ENCODE data around the gene SMAD3. TPM values are rescaled to one million over a fixed set of nuclear protein-coding genes. Genes with fewer than 3 reads are reported as not detected.
"Not testable (repeated sequence)": the region's sequence is repeated elsewhere in the genome, so short reads cannot be mapped to it uniquely, and the experiment has no call there.

The SMAD3 gene
- total and polyA plus RNA-seq, 10 of the 15 experiments (the other 5 are each of a cell fraction or from before 2014, with no cell fraction given): 5.6 to 43.2 (median 16.0) TPM

DNA sequence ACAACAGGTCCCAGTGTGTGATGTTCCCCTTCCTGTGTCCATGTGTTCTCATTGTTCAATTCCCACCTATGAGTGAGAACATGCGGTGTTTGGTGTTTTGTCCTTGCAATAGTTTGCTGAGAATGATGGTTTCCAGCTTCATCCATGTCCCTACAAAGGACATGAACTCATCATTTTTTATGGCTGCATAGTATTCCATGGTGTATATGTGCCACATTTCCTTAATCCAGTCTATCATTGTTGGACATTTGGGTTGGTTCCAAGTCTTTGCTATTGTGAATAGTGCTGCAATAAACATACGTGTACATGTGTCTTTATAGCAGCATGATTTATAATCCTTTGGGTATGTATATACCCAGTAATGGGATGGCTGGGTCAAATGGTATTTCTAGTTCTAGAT is 44.7 kb upstream of the SMAD3 start:
- H4K20me1 ChIP-seq (ENCODE audit: control insufficient read depth, insufficient read depth); H3K27me3 ChIP-seq (replicated peaks in 1 of 2; ENCODE audit: control insufficient read depth in 2 of 2, insufficient read depth in 2 of 2, low read length in 1 of 2); H2AFZ ChIP-seq (ENCODE audit: control insufficient read depth, low read depth, low read length); H3K4me2 ChIP-seq (ENCODE audit: control insufficient read depth, insufficient read depth); BruUV-seq (replicated peaks); H3K4me3 ChIP-seq; CTCF ChIA-PET; in situ Hi-C loops (cut with MboI); H3K36me3 ChIP-seq (ENCODE audit: control insufficient read depth in 2 of 2, insufficient read depth in 2 of 2, low read length in 1 of 2); H3K27ac ChIP-seq (ENCODE audit: control insufficient read depth, insufficient read depth); H3K79me2 ChIP-seq (ENCODE audit: control insufficient read depth, insufficient read depth, low read length); ATAC-seq; DNase-seq (ENCODE audit: low read depth, low spot score); POLR2A ChIA-PET; H3K9me3 ChIP-seq (replicated peaks; ENCODE audit: control insufficient read depth, insufficient read depth, low read length); H3K9ac ChIP-seq (ENCODE audit: control insufficient read depth, insufficient read depth, low read length); intact Hi-C loops (cut with micrococcal nuclease; ENCODE audit: unreplicated experiment); FAIRE-seq: not testable (repeated sequence)
- 92% methylated on average over 2 of the region's 2 CpGs for WGBS (ENCODE audit: insufficient coverage, insufficient replicate concordance, low lambda C conversion rate, missing lambda C conversion rate)
- ChIA-PET RAD21 (ENCODE audit: unreplicated experiment) (interaction anchor here (1.4 to 2.4 kb wide), 2 partner anchors 10 to 60 kb away, joined by 5 to 6 read pairs; no protein-coding TSS in a partner anchor), SMC1A (ENCODE audit: uncharacterized antibody, unreplicated experiment) (interaction anchor here (1.3 kb wide), 1 partner anchor 10 kb away, joined by 4 read pairs; no protein-coding TSS in a partner anchor)
- peaks cover 12% of the 10 kb centered on the region for H3K4me1 ChIP-seq (ENCODE audit: control insufficient read depth, insufficient read depth, low read length)

DNA sequence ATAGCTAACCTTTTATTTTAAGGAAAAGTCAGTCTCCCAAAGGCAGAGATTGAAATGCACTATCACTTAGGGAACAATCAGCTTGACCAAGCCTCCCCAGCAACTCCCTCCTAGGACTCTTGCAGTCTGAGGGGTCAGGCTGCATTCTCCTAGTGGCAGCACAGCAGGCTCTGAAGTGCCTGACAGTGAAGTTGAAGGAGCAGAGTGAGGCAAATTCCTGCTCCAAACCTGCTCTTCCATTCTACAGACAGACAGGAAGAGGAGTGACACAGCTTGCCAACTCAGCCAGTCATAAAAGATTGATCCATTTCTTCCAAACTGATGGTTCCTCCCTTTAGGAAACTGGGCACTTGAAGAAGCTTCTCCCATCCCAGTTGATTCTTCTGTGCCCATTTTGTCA is 43.9 kb upstream of the SMAD3 start:
- H3K27ac ChIP-seq (ENCODE audit: control insufficient read depth, insufficient read depth): no peak overlapping the region
- no peaks in the 10 kb centered on the region for H4K20me1 ChIP-seq (ENCODE audit: control insufficient read depth, insufficient read depth)
- DNase-seq (ENCODE audit: low read depth, low spot score) (no peak), FAIRE-seq (no peak), ATAC-seq (no peak)
- H3K9ac ChIP-seq (ENCODE audit: control insufficient read depth, insufficient read depth, low read length): no peak overlapping the region
- no peak for TF ChIP-seq STAT3 (IDR thresholded peaks at IDR 0.05; ENCODE audit: low read depth, low read length)
- TF ChIP-seq, protein P1, sequence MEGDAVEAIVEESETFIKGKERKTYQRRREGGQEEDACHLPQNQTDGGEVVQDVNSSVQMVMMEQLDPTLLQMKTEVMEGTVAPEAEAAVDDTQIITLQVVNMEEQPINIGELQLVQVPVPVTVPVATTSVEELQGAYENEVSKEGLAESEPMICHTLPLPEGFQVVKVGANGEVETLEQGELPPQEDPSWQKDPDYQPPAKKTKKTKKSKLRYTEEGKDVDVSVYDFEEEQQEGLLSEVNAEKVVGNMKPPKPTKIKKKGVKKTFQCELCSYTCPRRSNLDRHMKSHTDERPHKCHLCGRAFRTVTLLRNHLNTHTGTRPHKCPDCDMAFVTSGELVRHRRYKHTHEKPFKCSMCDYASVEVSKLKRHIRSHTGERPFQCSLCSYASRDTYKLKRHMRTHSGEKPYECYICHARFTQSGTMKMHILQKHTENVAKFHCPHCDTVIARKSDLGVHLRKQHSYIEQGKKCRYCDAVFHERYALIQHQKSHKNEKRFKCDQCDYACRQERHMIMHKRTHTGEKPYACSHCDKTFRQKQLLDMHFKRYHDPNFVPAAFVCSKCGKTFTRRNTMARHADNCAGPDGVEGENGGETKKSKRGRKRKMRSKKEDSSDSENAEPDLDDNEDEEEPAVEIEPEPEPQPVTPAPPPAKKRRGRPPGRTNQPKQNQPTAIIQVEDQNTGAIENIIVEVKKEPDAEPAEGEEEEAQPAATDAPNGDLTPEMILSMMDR (IDR thresholded peaks at IDR 0.05 in 2 of 3, conservative IDR thresholded peaks at IDR 0.05 in 1 of 3; ENCODE audit: control insufficient read depth in 2 of 3, extremely low read depth in 1 of 3, insufficient read depth in 1 of 3, low read depth in 3 of 3, low read length in 3 of 3): no peak
- TF ChIP-seq SPI1 (IDR thresholded peaks at IDR 0.05; ENCODE audit: borderline replicate concordance, insufficient read depth, low read depth, low read length): no peak
- no peak for TF ChIP-seq ZNF622 (IDR thresholded peaks at IDR 0.05)
- TF ChIP-seq, protein P2, sequence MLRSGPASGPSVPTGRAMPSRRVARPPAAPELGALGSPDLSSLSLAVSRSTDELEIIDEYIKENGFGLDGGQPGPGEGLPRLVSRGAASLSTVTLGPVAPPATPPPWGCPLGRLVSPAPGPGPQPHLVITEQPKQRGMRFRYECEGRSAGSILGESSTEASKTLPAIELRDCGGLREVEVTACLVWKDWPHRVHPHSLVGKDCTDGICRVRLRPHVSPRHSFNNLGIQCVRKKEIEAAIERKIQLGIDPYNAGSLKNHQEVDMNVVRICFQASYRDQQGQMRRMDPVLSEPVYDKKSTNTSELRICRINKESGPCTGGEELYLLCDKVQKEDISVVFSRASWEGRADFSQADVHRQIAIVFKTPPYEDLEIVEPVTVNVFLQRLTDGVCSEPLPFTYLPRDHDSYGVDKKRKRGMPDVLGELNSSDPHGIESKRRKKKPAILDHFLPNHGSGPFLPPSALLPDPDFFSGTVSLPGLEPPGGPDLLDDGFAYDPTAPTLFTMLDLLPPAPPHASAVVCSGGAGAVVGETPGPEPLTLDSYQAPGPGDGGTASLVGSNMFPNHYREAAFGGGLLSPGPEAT (IDR thresholded peaks at IDR 0.05; ENCODE audit: low read depth): no peak
- no peak for TF ChIP-seq RAD21 (IDR thresholded peaks at IDR 0.05; ENCODE audit: insufficient read depth, low read depth, low read length)
- no peak for TF ChIP-seq ZSCAN29 (IDR thresholded peaks at IDR 0.05)
- no peak for TF ChIP-seq RUNX3 (IDR thresholded peaks at IDR 0.05; ENCODE audit: low read length)
- TF ChIP-seq TARDBP (IDR thresholded peaks at IDR 0.05; ENCODE audit: borderline replicate concordance): no peak
- no peak for TF ChIP-seq YY1 (IDR thresholded peaks at IDR 0.05; ENCODE audit: low read depth, low read length)
- intact Hi-C loops (cut with micrococcal nuclease; ENCODE audit: unreplicated experiment) (no loop called here), in situ Hi-C loops (cut with MboI) (no loop called here)
- H3K27me3 ChIP-seq (replicated peaks in 1 of 2; ENCODE audit: control insufficient read depth in 2 of 2, insufficient read depth in 2 of 2, low read length in 1 of 2): no peaks in the 10 kb centered on the region
- ChIA-PET SMC1A (ENCODE audit: uncharacterized antibody, unreplicated experiment) (interaction anchor here (1.3 kb wide), 1 partner anchor 9 kb away, joined by 4 read pairs; no protein-coding TSS in a partner anchor), CTCF (no interaction called here), POLR2A (no interaction called here), RAD21 (ENCODE audit: unreplicated experiment) (no interaction called here)
- no TSS peak for BruUV-seq (replicated peaks)
- H3K4me3 ChIP-seq: no peak overlapping the region
- H3K36me3 ChIP-seq (ENCODE audit: control insufficient read depth in 2 of 2, insufficient read depth in 2 of 2, low read length in 1 of 2): no peaks in the 10 kb centered on the region
- H3K9me3 ChIP-seq (replicated peaks; ENCODE audit: control insufficient read depth, insufficient read depth, low read length): no peaks in the 10 kb centered on the region
- H3K4me2 ChIP-seq (ENCODE audit: control insufficient read depth, insufficient read depth): no peak overlapping the region
- peaks cover 14% of the 10 kb centered on the region for H3K4me1 ChIP-seq (ENCODE audit: control insufficient read depth, insufficient read depth, low read length)
- no peak overlapping the region for H2AFZ ChIP-seq (ENCODE audit: control insufficient read depth, low read depth, low read length)
- H3K79me2 ChIP-seq (ENCODE audit: control insufficient read depth, insufficient read depth, low read length): no peaks in the 10 kb centered on the region
